GM19438 (cell line): Measurements from ENCODE around the gene QRFPR.
"Not testable (repeated sequence)": the region's sequence is repeated elsewhere in the genome, so short reads cannot be mapped to it uniquely, and the experiment has no call there.

Source experiments
- ATAC-seq: cut with Tn5 transposase; IDR thresholded peaks from one replicate; pipeline ENCODE4 v1.9.1; 2021; ENCODE audit warnings: low read depth; ENCODE audit not compliant: unreplicated experiment

The QRFPR gene

GRCh38 chr4:121340247-121340646 lies 40.6 kb downstream of the QRFPR start:
- no peak for ATAC-seq

GRCh38 chr4:121339824-121340223 lies 41.0 kb downstream of the QRFPR start:
- ATAC-seq, result no peak

- ATAC-seq, result no peak
Measured at GRCh38 chr4:121339307-121339706, 41.5 kb downstream of the QRFPR start.

- ATAC-seq, result no peak
Measured at GRCh38 chr4:121338518-121338917, 42.3 kb downstream of the QRFPR start.

GRCh38 chr4:121336706-121337105 lies 44.1 kb downstream of the QRFPR start:
- ATAC-seq, result no peak

GRCh38 chr4:121330180-121330665 lies 50.6 kb downstream of the QRFPR start:
- ATAC-seq, result no peak

- ATAC-seq, result no peak
Measured at GRCh38 chr4:121326597-121326996, 54.2 kb downstream of the QRFPR start.

GRCh38 chr4:121324331-121324730 lies 56.5 kb downstream of the QRFPR start:
- no peak for ATAC-seq

GRCh38 chr4:121321466-121321865 lies 59.4 kb downstream of the QRFPR start:
- no peak for ATAC-seq

GRCh38 chr4:121316091-121316490 lies 64.7 kb downstream of the QRFPR start:
- ATAC-seq, result no peak

GRCh38 chr4:121313430-121313829 lies 67.4 kb downstream of the QRFPR start:
- ATAC-seq, result not testable (repeated sequence)

GRCh38 chr4:121308828-121309227 lies 72.0 kb downstream of the QRFPR start:
- ATAC-seq, result no peak

- ATAC-seq, result no peak
Measured at GRCh38 chr4:121308328-121308663, 72.5 kb downstream of the QRFPR start.

GRCh38 chr4:121307445-121308327 lies 73.1 kb downstream of the QRFPR start:
- peak; percentile 94 for ATAC-seq

- no peak for ATAC-seq
Measured at GRCh38 chr4:121306931-121307330, 73.9 kb downstream of the QRFPR start.

- ATAC-seq, result no peak
Measured at GRCh38 chr4:121304893-121305292, 75.9 kb downstream of the QRFPR start.

- no peak for ATAC-seq
Measured at GRCh38 chr4:121299367-121299766, 81.5 kb downstream of the QRFPR start.

GRCh38 chr4:121283319-121283718 lies 97.5 kb downstream of the QRFPR start:
- no peak for ATAC-seq

GRCh38 chr4:121280425-121280824 lies 100.4 kb downstream of the QRFPR start:
- no peak for ATAC-seq

GRCh38 chr4:121278811-121279368 lies 101.9 kb downstream of the QRFPR start:
- ATAC-seq, result peak; percentile 75
